Esophagus squamous epithelium (tissue), 5 donors: ENCODE measurements around the gene C1orf232. TPM values are rescaled to one million over a fixed set of nuclear protein-coding genes. Genes with fewer than 3 reads are reported as not detected.

Experiments used
- DNase-seq: peaks from one replicate; lab custom pipeline; 2025; lab: John Stamatoyannopoulos, UW
- H3K27ac ChIP-seq, 4 donors: fragments of 200-600 bp; sonication (generic); one replicate each; pipeline ENCODE4 v1.5.1; 2016 to 2019; ENCODE audit warnings: mild to moderate bottlenecking in 1 of 4
- H3K27me3 ChIP-seq, 4 donors: fragments of 200-600 bp; sonication (generic); 1 replicate in 3 of 4; 2 replicates in 1 of 4; pipeline versions ENCODE4 v1.5.1 to v1.6.0; 2017 to 2021; ENCODE audit warnings: antibody characterized with exemption in 1 of 4
- H3K36me3 ChIP-seq, 3 donors: fragments of 200-600 bp; sonication (generic); one replicate each; pipeline ENCODE4 v1.5.1; 2016 to 2019
- H3K4me1 ChIP-seq, 3 donors: fragments of 200-600 bp; sonication (generic); one replicate each; pipeline ENCODE4 v1.5.1; 2017 to 2019
- H3K4me3 ChIP-seq, 4 donors: fragments of 200-600 bp; sonication (generic); 1 replicate in 3 of 4; 2 replicates in 1 of 4; pipeline ENCODE4 v1.5.1; 2016 to 2019; ENCODE audit warnings: mild to moderate bottlenecking in 2 of 4, moderate library complexity in 1 of 4
- H3K9me3 ChIP-seq, 3 donors: fragments of 200-600 bp; sonication (generic); one replicate each; pipeline ENCODE4 v1.5.1; 2016 to 2019
- CTCF ChIP-seq, 6 experiments: fragments of 450-650 bp in 4 of 6; fragments of 200-600 bp in 2 of 6; sonication (generic) in 2 of 6; IDR thresholded peaks; one replicate each; pipeline ENCODE4 v1.5.1; 2016 to 2019; ENCODE audit warnings: antibody characterized with exemption in 6 of 6, mild to moderate bottlenecking in 4 of 6, moderate library complexity in 4 of 6
- POLR2A ChIP-seq, 4 donors: fragments of 450-650 bp; IDR thresholded peaks; one replicate each; pipeline ENCODE4 v1.6.1; 2017; ENCODE audit warnings: antibody characterized with exemption in 4 of 4, mild to moderate bottlenecking in 4 of 4, moderate library complexity in 3 of 4
- WGBS, 2 donors: methylation state at CpG; one replicate each; pipeline ENCODE4 v1.1.5; 2018; 5-methylcytosine and 5-hydroxymethylcytosine counted together
- intact Hi-C: fragments of 100-400 bp; cut with DNase I; formaldehyde crosslinking; loops from one replicate; pipeline ENCODE4 v1.15.0; 2022
- total RNA-seq, 4 donors: library from RNA; depleted of rRNA; stranded (reverse); fragments of >200 nt; gene quantifications; one replicate each; pipeline ENCODE4 v1.1.0, GENCODE V29; 2016
- donor health status: DM: yes; HTN: yes; CAD: no.

The C1orf232 gene
- total RNA-seq, 4 donors from 2014 or later: not detected

- no peak overlapping the region for H3K4me3 ChIP-seq
- no peaks in the 10 kb centered on the region for H3K27me3 ChIP-seq
- DNase-seq: no peak
- 44 to 62% methylated on average over 6 to 8 of the region's 9 CpGs for WGBS, 2 donors
- H3K4me1 ChIP-seq: peaks cover 4 to 44% (median 12%) of the 10 kb centered on the region in 3 donors
- H3K27ac ChIP-seq: peak overlapping the region; percentile 46 to 74 (median 60)
- TF ChIP-seq POLR2A (IDR thresholded peaks at IDR 0.05) (no peak), CTCF (IDR thresholded peaks at IDR 0.05) (no peak)
- intact Hi-C loops: no loop called here
- H3K9me3 ChIP-seq: no peaks in the 10 kb centered on the region
- peaks cover 0 to 60% (median 3%) of the 10 kb centered on the region in 3 donors for H3K36me3 ChIP-seq
Measured at GRCh38 chr1:26181586-26182382, 13.0 kb upstream of the C1orf232 start.

- no peak for TF ChIP-seq CTCF (IDR thresholded peaks at IDR 0.05)
- TF ChIP-seq POLR2A (IDR thresholded peaks at IDR 0.05): no peak
- Histone ChIP-seq H3K4me3 (no peak overlapping the region), H3K36me3 (peaks cover 0 to 43% (median 3%) of the 10 kb centered on the region in 3 donors), H3K27ac (no peak overlapping the region), H3K4me1 (peaks cover 4 to 45% (median 12%) of the 10 kb centered on the region in 3 donors), H3K9me3 (no peaks in the 10 kb centered on the region), H3K27me3 (no peaks in the 10 kb centered on the region)
- no peak for DNase-seq
- WGBS, 2 donors: 66 to 80% methylated on average over 2 to 4 of the region's 4 CpGs
- intact Hi-C loops: no loop called here
Measured at GRCh38 chr1:26180010-26180506, 11.3 kb upstream of the C1orf232 start.

- Histone ChIP-seq H3K27ac (peak within 1 kb of the TSS; percentile 54 to 85 (median 84)), H3K36me3 (peaks cover 0 to 15% (median 0%) of the 10 kb centered on the region in 3 donors), H3K4me3 (peak within 1 kb of the TSS; percentile 33 to 64 (median 47)), H3K9me3 (no peaks in the 10 kb centered on the region), H3K27me3 (no peaks in the 10 kb centered on the region), H3K4me1 (peaks cover 4 to 41% (median 12%) of the 10 kb centered on the region in 3 donors)
- no peak for TF ChIP-seq POLR2A (IDR thresholded peaks at IDR 0.05)
- TF ChIP-seq CTCF (IDR thresholded peaks at IDR 0.05): peak in 2 of 6 experiments; percentile 9 to 46
- intact Hi-C loops: no loop called here
- 14 to 32% methylated on average over 4 to 5 of the region's 21 CpGs for WGBS, 2 donors
- DNase-seq: no peak
Measured at GRCh38 chr1:26177182-26177684, 8.5 kb upstream of the C1orf232 start, which contains the start of gene CNKSR1. Gene CNKSR1 (plus strand): TSS chr1:26177491. CDS start chr1:26177548, 57 bp downstream.

- Histone ChIP-seq H3K4me1 (peaks cover 8 to 35% (median 9%) of the 10 kb centered on the region in 3 donors), H3K27me3 (no peaks in the 10 kb centered on the region), H3K4me3 (no peak overlapping the region), H3K36me3 (peaks cover 0 to 15% (median 0%) of the 10 kb centered on the region in 3 donors), H3K27ac (no peak overlapping the region), H3K9me3 (no peaks in the 10 kb centered on the region)
- 89 to 91% methylated on average over 5 to 7 of the region's 8 CpGs for WGBS, 2 donors
- DNase-seq: no peak
- TF ChIP-seq POLR2A (IDR thresholded peaks at IDR 0.05) (no peak), CTCF (IDR thresholded peaks at IDR 0.05) (no peak)
- intact Hi-C loops: no loop called here
Measured at GRCh38 chr1:26175346-26175745, 6.6 kb upstream of the C1orf232 start.
